HG03095 (cell line): Measurements from ENCODE around the gene SYTL2.

Experiments
- ATAC-seq: cut with Tn5 transposase; IDR thresholded peaks from one replicate; pipeline ENCODE4 v1.9.1; 2021; ENCODE audit warnings: moderate library complexity; ENCODE audit not compliant: unreplicated experiment

The SYTL2 gene

GRCh38 chr11:85742348-85742747 lies 68.6 kb downstream of the SYTL2 start:
- ATAC-seq = no peak

GRCh38 chr11:85740481-85741400 lies 70.2 kb downstream of the SYTL2 start:
- ATAC-seq = no peak

GRCh38 chr11:85737738-85738137 lies 73.2 kb downstream of the SYTL2 start:
- ATAC-seq = no peak

GRCh38 chr11:85735876-85736460 lies 75.0 kb downstream of the SYTL2 start:
- no peak for ATAC-seq

GRCh38 chr11:85732965-85733364 lies 78.0 kb downstream of the SYTL2 start:
- ATAC-seq = no peak

- no peak for ATAC-seq
Observed at GRCh38 chr11:85726381-85726780, 84.6 kb downstream of the SYTL2 start.

GRCh38 chr11:85725510-85726258 lies 85.3 kb downstream of the SYTL2 start:
- no peak for ATAC-seq

GRCh38 chr11:85724748-85725465 lies 86.0 kb downstream of the SYTL2 start:
- ATAC-seq = no peak

- no peak for ATAC-seq
Observed at GRCh38 chr11:85723088-85723487, 87.9 kb downstream of the SYTL2 start.

- no peak for ATAC-seq
Observed at GRCh38 chr11:85721191-85721590, 89.8 kb downstream of the SYTL2 start.

GRCh38 chr11:85718991-85719807 lies 91.7 kb downstream of the SYTL2 start:
- ATAC-seq = no peak

- no peak for ATAC-seq
Observed at GRCh38 chr11:85718126-85718943, 92.6 kb downstream of the SYTL2 start.

GRCh38 chr11:85717429-85717828 lies 93.5 kb downstream of the SYTL2 start:
- ATAC-seq = no peak

GRCh38 chr11:85712953-85713352 lies 98.0 kb downstream of the SYTL2 start:
- no peak for ATAC-seq

- no peak for ATAC-seq
Observed at GRCh38 chr11:85710917-85711316, 100.0 kb downstream of the SYTL2 start.

GRCh38 chr11:85709941-85710702 lies 100.8 kb downstream of the SYTL2 start:
- ATAC-seq = no peak

- no peak for ATAC-seq
Observed at GRCh38 chr11:85705800-85706199, 105.1 kb downstream of the SYTL2 start.

- no peak for ATAC-seq
Observed at GRCh38 chr11:85704967-85705366, 106.0 kb downstream of the SYTL2 start.
